H1 (cell line): ENCODE measurements around the gene OR3A2. TPM values are rescaled to one million over a fixed set of nuclear protein-coding genes. Genes with fewer than 3 reads are reported as not detected.

Experiments
- CEBPB ChIP-seq: IDR thresholded peaks from 2 replicates; pipeline ENCODE4 v1.6.1; 2012; ENCODE audit warnings: low read depth, low read length
- CTBP2 ChIP-seq: IDR thresholded peaks from 2 replicates; pipeline ENCODE4 v1.7.0; 2011; ENCODE audit warnings: borderline replicate concordance, mild to moderate bottlenecking, moderate library complexity, mixed read lengths, low read length; ENCODE audit not compliant: insufficient read depth, insufficient read length
- EZH2 ChIP-seq: fragments of 200-600 bp; sonication (generic); IDR thresholded peaks from 2 replicates; pipeline ENCODE4 v1.7.1; 2012; ENCODE audit warnings: low read depth, mild to moderate bottlenecking, moderate library complexity, low read length, inconsistent platforms; ENCODE audit not compliant: severe bottlenecking
- GTF2F1 ChIP-seq: IDR thresholded peaks from 2 replicates; pipeline ENCODE4 v1.6.1; 2012; ENCODE audit warnings: low read depth, low read length, improper control_type of control experiment, borderline replicate concordance
- POU5F1 ChIP-seq: IDR thresholded peaks from 2 replicates; pipeline ENCODE4 v1.6.1; 2011; ENCODE audit warnings: low read depth, mild to moderate bottlenecking, low read length, moderate library complexity
- SIX5 ChIP-seq: IDR thresholded peaks from 2 replicates; pipeline ENCODE4 v1.6.1; 2011; ENCODE audit warnings: mild to moderate bottlenecking, low read depth, low read length
- polyA plus RNA-seq, 7 experiments: library from polyadenylated mRNA; depleted of rRNA in 3 of 7; stranded (reverse) in 5 of 7; unstranded in 2 of 7; fragments of >200 nt in 5 of 7; fragments of 200-250 nt in 2 of 7; gene quantifications; 1 replicate in 5 of 7; 2 replicates in 1 of 7; 4 replicates in 1 of 7; pipeline versions ENCODE4 v1.2.1 to v1.2.3, GENCODE V29; 2011 to 2013; ENCODE audit warnings: missing spikeins in 2 of 7, mixed read lengths in 2 of 7
- total RNA-seq: library from RNA; stranded (reverse); fragmentation: NEBNext Ultra II Directional; extraction: Animal tissue kit (Norgen Biotek cat#: 25700); gene quantifications from 2 replicates; pipeline ENCODE4 v1.2.1, GENCODE V29; 2021
- TF ChIP-seq, protein P1 (sequence below), 3 experiments: IDR thresholded peaks; 1 replicate in 2 of 3; 2 replicates in 1 of 3; pipeline versions ENCODE4 v1.5.1 to v1.6.1; 2011; ENCODE audit warnings: low read length in 3 of 3, mild to moderate bottlenecking in 3 of 3, inconsistent platforms in 2 of 3, low read depth in 1 of 3, moderate library complexity in 1 of 3; ENCODE audit not compliant: insufficient read depth in 1 of 3; ENCODE audit errors: control extremely low read depth in 1 of 3
- TF ChIP-seq, protein P2 (sequence below): IDR thresholded peaks from 2 replicates; pipeline ENCODE4 v1.6.1; 2011; ENCODE audit warnings: low read depth, mild to moderate bottlenecking, low read length; ENCODE audit not compliant: insufficient read depth

The OR3A2 gene
- total and polyA plus RNA-seq, 2 of the 8 experiments (the other 6 are each of a cell fraction or from before 2014, with no cell fraction given) = not detected

DNA sequence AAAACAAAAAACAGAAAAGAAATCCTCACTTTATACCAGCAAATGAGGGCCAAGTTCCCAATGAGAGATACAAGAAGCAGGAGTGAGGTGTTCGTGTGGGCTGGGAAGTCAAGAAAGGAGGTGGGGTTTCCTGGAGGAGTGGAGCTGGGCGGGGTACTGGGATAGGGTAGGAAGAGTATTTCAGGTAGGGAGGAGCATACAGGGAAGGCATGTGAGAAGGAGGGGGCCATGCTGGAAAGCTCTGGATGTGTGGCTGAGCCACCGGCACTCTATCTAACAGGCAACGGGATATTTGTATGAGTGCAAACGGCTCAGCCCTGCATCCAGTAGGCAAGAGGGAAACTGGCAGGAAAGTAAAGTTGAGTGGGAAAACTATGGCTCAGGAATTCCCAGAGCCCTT is 4.2 kb downstream of the OR3A2 start (continued):
- TF ChIP-seq, protein P1, sequence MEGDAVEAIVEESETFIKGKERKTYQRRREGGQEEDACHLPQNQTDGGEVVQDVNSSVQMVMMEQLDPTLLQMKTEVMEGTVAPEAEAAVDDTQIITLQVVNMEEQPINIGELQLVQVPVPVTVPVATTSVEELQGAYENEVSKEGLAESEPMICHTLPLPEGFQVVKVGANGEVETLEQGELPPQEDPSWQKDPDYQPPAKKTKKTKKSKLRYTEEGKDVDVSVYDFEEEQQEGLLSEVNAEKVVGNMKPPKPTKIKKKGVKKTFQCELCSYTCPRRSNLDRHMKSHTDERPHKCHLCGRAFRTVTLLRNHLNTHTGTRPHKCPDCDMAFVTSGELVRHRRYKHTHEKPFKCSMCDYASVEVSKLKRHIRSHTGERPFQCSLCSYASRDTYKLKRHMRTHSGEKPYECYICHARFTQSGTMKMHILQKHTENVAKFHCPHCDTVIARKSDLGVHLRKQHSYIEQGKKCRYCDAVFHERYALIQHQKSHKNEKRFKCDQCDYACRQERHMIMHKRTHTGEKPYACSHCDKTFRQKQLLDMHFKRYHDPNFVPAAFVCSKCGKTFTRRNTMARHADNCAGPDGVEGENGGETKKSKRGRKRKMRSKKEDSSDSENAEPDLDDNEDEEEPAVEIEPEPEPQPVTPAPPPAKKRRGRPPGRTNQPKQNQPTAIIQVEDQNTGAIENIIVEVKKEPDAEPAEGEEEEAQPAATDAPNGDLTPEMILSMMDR (IDR thresholded peaks at IDR 0.05; ENCODE audit: control extremely low read depth in 1 of 3, insufficient read depth in 1 of 3, low read depth in 1 of 3, low read length in 3 of 3) = no peak
- TF ChIP-seq POU5F1 = no peak
- no peak for TF ChIP-seq GTF2F1
- no peak for TF ChIP-seq CEBPB
- TF ChIP-seq, protein P2, sequence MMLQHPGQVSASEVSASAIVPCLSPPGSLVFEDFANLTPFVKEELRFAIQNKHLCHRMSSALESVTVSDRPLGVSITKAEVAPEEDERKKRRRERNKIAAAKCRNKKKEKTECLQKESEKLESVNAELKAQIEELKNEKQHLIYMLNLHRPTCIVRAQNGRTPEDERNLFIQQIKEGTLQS = no peak
- TF ChIP-seq SIX5 = no peak
- no peak for TF ChIP-seq CTBP2
- TF ChIP-seq EZH2 = no peak
